ENCODE measurements around the gene COL18A1.
"Not testable (repeated sequence)": the region's sequence is repeated elsewhere in the genome, so short reads cannot be mapped to it uniquely, and the experiment has no call there.

The COL18A1 gene

DNA sequence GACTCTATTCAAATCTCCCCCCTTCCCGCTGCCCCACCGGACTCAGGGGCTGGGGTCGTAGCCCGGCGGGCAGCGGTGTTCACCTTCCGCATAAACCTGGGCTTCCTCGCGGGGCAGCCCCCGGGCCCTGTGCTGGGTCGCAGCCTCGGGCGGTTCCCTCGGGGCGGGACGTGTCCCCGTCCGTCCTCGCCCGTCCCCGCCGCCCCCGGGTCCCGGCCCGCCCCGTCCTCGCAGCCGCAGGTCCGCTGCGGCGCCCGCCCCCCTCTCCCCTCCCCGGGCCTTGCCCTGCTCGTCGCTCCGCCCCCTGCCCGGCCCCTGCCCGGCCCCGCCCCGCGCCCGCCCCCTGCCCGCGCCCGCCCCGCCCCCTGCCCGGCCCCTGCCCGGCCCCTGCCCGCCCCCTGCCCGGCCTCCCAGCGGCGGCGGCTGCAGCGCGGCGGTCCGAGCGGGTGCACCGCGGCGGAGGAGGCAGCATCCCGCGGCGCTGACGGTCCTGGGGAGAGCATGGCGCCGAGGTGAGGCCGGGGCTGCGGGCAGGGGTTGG is at the start of gene COL18A1:
Gene COL18A1, plus strand, starts transcription at position 436 of the 541 bp plus-strand sequence. Its CDS starts 66 bp downstream, at position 502.
- no peak for DNase-seq

DNA sequence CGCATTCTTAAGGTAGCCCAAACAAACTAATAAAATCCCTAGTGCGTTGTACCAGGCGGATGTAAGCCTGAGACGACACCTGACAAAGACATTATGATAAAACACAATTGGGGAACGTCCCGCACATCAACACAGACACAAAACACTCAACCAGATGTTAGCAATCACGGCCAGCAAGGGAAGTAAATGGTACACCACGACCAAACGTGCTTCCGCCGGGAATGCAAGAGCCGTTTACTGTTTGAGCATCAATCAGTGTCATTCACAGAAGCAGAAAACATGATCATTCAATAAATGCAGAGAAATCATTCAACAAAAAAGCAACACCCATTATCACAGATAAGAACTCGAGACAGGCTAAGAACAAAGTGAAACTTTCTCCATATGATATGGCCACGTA is 49.4 kb upstream of the COL18A1 start:
- peak; percentile 34 for DNase-seq

DNA sequence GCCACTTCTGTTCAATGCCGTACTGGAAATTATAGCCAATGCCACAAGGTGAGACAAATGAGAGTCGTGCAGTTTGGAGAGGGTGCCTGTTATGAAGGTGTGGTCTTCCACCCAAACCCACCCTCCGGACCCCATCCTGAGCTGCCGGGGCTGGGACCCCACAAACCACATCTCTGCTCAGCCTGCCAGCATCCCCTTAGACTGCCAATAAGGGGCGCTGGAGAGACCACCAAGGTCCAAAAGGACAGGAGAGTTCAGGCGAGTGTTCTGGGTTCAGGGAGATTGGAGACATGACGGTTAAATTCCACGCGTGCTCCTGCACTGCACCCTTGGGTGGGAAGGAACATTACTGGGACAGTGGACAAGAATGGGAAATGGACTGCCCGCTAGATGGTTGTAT is 48.7 kb upstream of the COL18A1 start:
- DNase-seq: no peak

DNA sequence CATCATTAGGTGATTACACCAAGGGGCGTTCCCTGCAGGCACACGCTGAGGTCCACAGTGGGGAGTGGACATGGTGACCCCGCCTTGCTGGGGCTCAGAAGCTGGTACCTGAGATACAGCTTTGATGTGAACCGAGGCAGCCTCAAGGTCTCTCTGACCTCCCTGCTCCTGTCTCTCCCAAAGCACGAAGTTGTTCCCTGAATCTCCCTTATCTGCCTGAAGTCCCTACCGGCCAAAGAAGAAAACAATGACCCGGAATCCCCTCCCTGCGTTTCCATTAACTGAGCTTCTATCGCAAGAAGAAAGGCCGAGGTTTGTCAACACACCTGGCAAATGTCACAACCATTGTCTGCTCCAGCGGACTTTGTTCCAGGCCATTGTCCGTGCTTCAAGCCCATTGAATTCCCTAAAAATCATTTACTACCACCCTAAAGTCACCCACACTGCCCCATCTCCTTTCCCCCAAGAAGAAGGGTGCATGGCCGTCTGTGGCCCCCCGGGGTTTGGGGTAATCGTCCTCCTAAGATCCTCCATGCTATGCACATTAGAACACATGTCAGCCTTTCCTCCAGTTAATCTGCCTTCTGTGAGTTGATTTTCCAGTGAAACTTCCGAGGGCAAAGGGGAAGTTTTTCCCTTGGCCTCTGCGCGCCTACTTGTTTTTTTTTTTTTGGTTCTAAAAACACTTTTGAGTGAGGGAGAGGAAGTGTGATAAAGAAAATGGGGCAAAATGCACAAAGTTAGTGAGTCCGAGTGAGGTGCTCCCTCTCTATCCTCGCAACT is 48.1 kb upstream of the COL18A1 start:
- DNase-seq: no peak

DNA sequence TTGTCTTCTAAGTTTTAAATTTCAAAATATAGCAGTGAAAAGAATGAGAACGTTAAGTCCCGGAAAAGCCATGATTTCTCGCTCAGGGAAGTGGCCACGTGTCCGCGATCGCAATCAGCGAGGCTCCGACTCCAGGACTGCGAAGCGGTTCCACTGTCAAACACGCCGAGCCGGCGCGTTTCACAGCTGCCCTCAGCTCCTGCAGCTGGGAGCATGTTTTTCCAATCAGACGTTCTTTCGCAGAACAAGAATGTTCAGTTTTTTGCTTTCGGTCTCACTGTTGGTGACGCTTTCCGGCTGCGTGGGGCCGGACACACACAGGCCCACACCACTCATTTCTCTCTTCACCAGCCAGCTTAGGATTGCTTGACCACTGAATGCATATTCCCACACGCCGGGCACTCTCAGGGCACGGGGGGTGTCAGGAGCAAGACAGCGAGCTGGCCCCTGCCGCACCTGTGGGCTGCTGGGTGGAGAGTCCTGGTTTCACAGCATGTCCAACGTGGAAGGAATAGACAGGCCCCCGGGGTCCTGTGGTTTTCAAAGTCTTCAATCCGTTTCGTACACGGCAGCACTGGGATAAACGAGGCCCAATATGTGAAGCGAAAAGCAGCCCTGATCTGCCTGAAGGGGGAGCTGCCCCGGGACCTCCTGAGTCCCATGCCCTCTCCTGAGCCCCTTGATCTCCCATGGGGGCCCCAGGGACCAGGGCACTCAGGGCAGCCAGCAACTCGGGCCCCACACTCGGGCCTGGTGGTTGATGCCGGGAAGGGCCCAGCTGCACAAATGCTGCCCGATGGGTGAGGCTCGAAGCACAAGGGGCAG is 47.3 kb upstream of the COL18A1 start:
- DNase-seq: no peak

DNA sequence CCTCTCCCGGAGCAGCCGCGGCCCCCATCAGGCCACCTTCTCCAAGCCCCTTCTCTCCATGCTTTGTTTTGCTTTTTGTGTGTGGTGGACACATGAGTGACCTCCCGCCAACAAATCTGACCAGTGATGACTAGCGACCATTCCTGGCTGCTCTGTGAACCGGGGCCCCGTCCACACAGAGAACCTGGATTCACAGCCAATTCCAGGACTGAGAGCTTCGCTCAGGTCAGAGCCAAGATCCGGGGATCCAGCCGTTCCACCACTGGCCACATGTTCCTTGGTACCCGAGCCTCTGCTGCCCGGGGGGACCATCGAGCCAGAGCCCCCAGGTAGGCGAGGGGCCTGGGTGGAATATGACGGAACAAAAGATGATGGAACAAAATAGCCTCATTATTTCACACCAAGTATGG is 46.7 kb upstream of the COL18A1 start:
- DNase-seq: no peak

DNA sequence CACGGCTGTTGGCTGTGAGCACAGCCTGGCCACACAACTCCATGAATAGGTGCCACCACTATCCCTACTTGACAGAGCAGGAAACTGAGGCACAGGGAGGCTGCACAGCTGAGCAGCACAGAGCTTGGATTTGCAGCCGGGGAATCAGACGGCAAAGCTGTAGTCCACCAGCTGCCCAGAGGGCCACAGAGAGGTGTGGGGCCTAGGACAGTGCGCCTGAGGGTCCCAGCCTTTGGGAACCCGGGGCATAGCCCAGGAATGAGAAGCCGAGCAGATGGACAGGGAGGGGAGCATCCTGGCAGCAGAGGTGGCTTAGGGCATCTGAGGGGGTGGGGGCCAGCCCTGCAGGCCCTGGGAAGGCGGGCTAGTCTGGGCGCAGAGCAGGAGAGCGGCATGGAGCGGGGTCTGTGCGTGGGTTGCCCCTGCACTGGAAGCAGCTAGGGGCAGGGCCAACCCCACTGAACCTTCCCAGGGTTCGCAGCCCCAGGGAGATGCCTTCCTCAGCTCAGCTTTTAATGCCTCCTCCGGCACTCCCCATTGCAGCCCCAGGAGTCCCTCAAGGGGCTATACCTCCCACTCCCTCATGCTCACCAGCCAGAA is 46.2 kb upstream of the COL18A1 start:
- no peak for DNase-seq

DNA sequence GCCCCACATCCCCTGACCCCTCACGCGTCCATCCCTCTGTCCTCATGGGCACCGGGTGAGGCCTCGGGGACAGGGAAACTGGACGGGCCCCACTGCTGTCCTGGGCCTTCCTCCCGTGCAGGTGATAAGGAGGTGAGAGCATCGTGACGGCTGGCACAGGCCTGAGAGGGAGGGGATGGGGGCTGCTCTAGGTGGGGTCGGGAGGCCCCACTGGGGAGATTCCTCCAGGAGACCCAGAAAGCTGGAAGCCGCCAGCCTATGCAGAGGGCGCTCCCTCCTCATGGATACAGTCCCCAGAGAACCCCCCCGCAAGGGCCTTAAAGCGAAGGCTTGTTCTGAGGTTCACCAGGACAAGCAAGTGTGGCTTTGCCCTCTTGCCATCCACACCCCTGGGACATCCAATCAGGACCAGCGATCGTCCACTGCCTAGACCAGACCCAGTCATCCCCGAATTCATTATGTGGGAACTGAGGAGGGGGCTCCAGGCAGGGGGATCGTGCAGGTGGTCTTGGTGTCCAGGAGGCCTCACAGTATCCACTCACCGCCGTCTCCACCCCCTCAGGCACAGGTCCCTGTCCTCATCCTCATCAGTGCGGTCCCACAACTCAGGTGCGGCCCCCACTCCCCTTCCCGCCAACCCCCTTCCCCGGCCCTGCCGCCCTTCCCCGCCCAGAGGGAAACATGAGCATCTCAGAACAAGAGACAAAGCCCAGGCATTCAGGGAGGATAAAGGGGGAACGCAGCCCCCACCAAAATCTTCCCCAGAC is 45.3 kb upstream of the COL18A1 start:
- DNase-seq: no peak

DNA sequence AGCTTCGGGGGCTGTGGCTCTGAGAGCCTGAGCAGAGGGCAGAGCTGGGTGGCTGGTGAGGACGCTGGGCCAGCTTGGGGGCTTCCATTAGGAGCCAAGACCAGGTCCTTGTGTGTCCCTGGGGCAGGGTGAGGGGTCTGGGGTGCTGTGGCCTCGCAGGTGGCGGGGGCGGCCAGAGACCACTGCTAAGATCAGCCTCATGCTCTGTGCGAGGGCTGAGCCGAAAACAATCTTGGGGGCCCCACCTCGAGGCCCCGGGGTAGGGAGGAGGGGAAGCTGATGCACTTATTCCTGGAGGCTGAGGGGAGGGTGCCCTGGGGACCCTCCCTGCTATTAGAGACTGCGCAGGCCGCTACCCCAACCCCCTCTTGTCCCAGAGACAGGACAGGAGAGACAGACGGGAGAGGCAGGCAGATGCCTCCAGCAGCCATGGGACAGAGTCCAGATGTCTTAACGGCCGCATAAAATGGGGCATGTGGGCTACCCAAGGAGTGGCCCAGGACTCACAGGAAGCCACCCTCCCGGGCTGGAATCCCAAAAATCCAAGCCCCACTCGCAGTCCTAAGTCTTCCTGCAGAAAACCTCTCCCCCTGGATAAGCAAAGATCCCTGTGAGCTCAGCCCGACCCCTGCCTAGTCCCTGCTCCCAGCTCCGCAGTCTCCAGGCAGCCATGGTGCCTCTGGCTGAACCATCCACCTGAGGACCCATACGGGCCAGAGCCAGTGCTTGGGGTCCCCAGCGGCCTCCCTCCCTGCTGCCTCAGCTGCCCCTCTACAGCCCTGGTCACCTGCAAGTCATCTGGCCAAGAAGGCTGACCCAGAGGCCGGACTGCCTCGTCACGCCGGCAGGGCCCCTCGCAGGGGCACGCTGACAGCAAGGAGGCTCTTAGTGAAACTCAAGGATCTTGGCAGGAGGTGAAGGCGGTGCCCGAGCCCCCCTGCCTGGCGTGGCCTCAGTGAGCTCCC is 43.6 kb upstream of the COL18A1 start:
- DNase-seq: no peak

DNA sequence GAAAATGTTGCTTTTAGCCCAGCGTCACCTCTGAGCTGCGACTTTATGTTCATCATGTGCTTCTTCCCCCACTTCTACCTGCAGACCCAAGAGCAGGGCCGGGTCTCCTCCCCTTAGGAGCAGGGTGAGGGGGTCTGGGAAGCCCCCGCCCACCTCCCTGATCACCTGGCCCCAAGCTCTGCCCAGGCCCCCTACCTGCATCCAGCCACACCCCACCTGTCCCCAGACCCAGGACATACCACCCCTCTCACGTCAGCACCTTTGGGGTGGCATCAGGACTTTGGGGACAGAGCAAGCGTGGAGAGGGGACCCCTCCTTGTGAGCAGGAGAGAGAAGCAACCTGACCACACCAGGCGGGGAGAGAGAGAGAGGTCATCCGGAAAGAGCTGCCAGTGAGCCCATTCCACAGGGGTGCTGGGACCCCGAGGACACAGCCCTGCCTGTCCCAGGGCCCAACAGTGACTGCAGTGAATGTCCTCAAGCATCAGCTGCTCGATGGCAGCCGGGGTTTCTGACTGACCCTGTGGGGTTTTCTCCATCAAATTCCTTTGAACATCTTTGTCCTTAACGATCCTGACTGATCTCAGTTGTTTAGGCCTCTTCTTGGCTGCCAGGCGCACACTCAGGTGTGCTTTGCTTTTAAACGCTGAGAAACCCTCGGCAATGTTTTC is 42.8 kb upstream of the COL18A1 start:
- no peak for DNase-seq

DNA sequence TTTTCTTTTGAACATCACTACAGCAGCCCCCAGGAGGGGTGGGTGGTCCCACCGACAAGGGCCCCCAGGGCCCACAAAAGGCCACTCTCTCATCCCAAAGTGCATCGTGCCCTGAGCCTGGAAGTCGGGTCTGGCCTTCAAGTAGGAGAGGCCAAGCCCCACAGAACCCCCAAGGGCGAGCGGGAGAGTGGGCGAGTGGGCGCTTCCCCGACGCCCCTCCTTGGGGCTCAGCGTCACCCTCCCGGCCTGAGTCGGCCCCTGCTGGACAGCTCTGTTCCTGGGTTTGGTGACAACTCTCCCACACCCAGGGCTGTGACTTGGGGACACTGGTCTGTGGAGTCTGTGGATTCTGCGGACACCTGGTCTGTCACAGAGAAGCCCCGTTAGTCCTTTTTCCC is 42.2 kb upstream of the COL18A1 start:
- DNase-seq: no peak

DNA sequence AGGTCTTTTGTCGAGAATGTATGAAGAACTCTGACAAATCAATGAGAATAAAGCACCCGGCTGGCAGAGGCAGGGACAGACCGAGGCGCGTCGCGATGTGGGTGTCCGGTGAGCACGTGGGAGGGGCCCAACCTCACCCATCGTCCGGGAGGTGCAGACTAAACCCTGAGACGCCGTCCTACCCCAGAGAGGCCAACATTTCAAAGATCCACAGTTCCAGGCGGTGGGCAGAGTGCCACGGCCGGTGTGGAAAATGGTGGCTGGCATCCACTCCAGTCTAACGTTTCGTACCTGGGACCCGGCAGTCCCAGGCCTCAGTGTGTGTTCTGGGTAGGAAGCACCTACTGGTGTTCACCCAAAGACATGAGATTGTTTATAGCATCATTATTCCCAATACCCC is 41.7 kb upstream of the COL18A1 start:
- not testable (repeated sequence) for DNase-seq

DNA sequence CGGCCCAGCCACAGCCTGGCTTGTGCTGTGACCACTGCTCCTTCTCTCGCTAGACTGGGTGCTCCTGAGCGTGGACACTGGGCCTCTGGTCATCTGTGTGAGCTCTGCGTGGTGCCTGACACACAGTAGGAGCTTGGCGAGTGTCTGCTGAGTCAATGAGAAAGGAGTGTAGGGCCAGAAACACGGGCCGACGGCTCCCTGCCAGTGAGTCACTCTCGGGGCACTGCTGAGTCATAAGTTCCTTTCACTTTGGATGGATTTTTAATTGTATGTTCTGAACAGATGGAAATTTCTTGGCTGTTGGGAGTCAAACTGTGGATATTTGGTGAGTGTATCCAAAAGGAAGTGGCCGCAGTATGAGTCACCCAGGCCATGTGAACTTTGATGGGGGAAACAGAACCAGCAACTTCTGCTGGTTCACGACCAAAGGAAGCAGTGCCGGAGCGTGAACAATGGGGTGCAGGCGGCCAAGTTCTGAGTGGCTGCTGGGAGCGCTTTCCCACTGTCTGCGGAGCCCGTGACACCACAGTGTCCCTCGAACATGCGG is 41.0 kb upstream of the COL18A1 start:
- peak; percentile 81 for DNase-seq

DNA sequence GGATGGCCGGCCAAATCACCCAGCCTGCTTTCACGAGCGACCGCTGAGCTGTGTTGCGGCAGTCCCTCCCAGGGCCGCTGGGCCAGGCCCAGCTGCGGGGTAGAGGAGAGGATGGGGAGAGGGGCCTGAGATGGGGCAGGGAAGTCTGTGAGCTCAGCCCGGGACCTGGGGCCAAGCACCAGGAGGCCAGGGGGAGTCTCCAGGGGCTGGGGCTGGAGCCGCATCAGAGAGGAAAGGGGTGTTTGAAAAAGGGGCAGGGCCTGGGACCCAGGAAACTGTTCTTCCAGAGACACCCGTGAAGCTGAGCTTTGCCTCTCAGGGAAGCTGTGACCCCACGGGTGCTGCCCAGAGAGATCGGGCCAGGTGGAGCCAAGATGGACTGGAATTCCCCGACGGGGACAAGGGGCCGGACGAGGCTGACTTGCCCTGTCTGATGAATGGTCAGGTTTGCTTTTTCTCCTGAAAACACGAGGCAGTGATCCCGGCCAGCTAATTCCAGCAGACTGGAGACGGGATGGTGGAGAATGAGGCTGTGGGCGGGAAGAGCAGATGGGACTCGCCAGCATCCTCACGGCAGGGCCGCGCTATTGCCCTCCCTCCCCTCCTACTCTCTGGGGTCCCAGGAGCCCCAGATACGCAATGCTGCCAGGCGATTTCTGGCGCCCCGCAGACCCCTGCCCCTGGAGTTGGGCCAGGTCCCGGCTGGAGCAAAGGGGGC is 40.3 kb upstream of the COL18A1 start:
- no peak for DNase-seq

DNA sequence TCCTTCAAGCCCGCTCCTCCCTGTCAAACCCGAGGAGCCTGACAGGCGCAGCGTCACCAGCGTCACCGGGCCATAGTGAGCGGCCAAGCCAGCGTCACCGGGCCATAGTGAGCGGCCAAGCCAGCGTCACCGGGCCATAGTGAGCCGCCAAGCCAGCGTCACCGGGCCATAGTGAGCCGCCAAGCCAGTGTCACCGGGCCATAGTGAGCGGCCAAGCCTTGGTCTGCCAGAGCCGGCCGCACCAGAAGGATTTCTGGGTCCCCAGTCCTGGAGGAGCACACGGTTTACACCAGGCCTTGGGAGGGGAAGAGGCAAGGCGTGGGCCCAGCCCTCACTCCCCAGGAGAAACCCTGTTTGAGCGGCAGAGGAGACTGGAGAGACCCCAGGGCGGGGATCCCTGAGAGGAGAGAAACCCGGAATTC is 39.8 kb upstream of the COL18A1 start:
- DNase-seq: no peak

DNA sequence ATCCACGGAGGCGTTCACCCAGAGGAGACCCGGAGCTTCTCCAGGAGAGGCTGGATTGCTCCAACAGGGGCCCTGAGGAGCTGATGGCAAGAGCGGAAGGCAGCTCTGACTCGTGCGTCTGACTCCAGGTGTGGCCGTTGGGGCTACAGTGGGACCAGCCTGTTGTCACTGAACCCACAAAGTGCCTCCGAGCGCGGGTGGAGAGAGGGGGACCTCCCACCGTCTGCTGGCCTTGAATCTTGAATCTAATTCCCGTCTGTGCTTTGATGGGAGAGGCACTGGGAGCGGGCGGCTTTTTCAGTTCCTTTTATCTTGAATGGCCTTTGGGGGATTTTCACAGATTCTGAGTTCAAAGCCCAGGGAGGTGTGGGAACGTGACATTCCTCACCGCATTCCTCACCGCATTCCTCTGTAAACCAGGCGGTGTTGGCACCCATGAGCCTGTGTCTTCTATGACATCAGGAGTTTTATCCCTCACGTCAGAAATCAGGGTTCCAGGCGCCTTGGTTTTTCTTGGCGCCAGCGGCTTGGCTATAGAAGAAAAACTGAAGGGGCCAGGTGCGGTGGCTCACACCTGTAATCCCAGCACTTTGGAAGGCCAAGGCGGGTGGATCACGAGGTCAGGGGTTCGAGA is 39.2 kb upstream of the COL18A1 start:
- DNase-seq: no peak

DNA sequence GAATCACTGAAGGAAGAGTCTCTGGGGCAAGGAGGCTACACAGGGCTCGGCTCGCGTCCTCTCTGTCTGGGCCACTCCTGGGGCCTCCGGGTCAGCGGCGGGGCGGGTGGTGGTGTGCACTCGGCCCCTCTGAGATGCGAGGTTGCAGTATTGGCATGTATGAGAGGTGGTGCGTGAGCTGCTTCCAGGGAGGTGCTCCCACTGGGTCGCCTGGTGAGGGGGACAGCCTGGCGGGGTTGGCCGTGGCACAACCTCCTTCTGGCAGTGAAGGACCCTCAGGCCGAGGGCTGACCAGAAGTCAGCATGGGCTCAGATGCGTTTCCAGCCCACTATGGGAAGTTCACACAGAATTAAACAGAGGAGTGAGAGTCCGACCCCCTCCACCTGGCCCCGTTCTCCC is 38.5 kb upstream of the COL18A1 start:
- no peak for DNase-seq

DNA sequence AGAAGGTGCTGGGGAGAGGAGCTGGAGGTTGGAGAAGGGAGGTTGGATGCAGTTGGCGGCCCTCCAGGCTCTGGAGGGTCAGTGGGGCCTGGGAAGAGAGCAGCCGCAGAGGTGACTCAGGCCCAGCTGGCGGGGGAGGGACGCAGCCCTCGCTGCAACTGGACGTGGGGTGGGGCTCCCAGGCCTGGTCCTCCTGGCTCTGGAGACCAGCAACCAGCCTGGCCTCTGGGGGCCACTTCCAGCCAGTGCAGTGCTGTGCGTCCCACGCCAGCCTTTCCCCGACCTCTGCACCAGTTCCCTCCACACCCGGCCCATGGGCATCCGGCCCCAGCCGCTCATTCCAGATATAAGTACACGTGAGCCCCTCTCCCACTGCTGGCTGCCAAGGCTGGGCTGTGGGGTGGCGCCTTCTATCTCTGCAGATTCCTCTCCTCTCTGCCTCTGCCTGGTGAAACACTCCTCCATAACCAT is 38.0 kb upstream of the COL18A1 start:
- DNase-seq: no peak

Data from MV-4-11 (cell line).